Right renal cortex interstitium (tissue), 3 donors: ENCODE results near the gene MGAT5B. TPM values are rescaled to one million over a fixed set of nuclear protein-coding genes. Genes with fewer than 3 reads are reported as not detected.
A peak's percentile ranks its signal among the peaks of the same experiment; 100 is the strongest.

Source experiments
- DNase-seq, 3 donors: peaks; one replicate each; pipeline ENCODE4 v3.0.0-alpha.2; 2013; ENCODE audit warnings: low read depth in 3 of 3, low spot score in 2 of 3
- polyA plus RNA-seq, 3 donors: library from polyadenylated mRNA; unstranded; fragments of 120-200 nt; gene quantifications; one replicate each; pipeline ENCODE4 v1.2.1, GENCODE V29; 2013; ENCODE audit not compliant: insufficient read length in 3 of 3

MGAT5B gene
- polyA plus RNA-seq, 3 donors, result 1.1 to 1.3 (median 1.1) TPM

DNA sequence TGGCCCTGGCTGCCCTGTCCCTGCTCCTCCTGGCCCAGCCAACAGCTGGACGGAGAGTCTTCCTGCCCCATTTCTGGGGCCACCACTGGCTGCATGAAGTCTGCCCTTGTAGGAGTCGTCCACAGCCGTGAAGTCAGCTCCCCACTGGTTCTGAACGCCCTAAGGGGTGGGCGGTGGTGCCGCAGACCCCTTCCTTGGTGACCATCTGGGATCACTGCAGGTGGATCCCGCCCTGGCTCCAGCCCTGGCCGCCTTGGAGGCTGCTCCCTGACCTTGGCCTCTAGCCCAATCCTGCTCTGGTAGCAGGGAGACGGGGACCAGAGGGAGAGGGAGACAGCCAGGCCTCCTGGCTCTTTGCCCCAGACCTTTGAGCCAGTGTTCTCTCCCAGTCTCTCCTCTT is 35.4 kb downstream of the MGAT5B start:
- no peak for DNase-seq

DNA sequence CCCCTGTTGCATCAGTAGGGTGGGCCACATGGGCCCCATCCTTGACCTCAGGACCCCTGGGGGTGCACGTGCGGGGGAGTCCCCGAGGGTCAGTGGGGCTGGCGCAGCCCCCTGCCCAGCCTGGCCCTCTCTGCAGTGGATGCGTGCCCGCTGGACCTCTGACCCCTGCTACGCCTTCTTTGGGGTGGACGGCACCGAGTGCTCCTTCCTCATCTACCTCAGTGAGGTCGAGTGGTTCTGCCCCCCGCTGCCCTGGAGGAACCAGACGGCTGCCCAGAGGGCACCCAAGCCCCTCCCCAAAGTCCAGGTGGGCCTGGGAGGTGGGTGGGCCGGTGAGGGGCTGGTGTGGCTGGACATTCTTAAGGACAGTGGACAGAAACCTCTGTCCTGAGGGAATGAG is 35.9 kb downstream of the MGAT5B start:
- DNase-seq, result no peak

DNA sequence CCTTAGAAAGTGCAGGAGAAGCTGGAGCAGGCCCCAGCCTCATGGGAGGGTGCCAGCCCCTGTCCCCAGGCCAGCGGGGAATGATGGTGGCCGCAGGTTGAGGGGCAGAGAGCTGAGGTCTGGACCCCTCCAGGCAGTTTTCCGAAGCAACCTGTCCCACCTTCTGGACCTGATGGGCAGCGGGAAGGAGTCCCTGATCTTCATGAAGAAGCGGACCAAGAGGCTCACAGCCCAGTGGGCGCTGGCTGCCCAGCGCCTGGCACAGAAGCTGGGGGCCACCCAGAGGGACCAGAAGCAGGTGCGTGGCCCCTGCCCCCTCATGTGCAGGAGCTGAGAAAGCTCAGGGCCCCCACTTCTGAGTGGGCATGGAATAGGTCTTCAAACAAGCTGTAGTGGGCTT is 36.8 kb downstream of the MGAT5B start:
- DNase-seq, result no peak

DNA sequence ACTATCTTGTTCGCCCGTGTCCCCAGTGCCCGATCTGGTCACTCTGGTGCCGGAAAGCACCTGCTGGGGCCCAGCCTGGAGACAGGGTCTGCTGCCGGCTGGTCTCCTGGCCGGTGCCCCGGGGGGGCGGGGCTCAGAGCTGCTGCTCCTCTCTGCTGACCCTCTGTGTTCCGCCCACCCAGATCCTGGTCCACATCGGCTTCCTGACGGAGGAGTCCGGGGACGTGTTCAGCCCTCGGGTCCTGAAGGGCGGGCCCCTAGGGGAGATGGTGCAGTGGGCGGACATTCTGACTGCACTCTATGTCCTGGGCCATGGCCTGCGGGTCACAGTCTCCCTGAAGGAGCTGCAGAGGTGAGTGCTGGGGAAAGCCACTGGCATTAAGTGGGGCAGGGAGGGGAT is 37.6 kb downstream of the MGAT5B start:
- no peak for DNase-seq

DNA sequence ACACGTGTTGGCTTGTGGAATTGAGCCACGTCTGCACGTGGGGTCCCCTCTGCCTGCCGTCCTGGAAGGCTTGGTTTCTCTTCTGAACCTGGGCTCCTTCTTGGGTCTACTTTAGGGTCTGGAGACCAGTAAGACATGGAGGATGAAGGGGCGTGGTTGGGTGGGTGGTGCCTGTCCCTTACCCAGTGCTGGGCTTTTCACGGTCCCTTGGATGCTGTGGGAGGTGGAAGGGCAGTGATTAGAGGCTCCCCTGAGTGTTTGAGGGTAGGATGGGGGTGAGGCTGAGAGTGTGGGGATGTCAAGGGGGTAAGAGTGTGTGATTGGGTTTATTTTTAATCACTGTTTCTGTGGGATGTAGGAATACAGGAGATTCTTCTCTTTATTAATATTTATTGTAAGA is 38.3 kb downstream of the MGAT5B start:
- no peak for DNase-seq

GRCh38 chr17:76907352-76907751 is 39.1 kb downstream of the MGAT5B start:
- DNase-seq, result no peak

DNA sequence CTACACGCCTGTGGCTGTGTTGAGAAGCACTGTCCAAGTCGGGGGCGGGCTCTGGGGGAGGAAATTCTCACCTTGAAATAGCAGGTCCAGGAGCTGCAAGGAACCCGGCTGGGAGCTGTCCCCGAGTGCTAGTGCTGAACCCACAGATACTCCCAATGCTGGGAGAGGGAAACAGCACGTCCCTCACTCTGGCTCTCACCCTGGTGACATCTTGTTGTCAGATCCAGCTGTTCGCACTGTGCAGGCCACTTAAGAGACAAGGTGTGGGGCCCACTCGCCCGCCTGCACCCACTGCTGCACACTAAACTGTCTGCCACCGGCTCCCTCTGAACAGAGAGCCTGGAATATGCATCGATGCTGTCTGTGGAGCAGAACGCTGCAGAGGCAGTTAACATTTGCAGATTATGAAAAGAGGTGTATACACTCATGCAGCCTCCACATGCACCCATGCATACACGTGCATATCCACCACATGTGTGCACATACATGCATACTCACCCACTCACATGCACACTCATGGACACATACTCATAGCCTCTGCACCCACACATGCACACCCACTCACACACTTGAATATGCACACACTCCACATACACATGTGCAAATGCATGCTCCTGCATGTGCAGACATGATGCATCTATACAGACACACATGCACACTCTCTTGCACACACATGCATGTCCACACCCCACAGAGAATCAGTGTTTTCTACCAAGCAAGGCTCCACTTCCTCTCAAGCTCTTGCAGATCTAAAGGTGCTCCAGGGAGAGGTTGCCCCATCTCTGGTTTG is 42.0 kb downstream of the MGAT5B start:
- peak; percentile 63 to 80 (median 64) for DNase-seq

DNA sequence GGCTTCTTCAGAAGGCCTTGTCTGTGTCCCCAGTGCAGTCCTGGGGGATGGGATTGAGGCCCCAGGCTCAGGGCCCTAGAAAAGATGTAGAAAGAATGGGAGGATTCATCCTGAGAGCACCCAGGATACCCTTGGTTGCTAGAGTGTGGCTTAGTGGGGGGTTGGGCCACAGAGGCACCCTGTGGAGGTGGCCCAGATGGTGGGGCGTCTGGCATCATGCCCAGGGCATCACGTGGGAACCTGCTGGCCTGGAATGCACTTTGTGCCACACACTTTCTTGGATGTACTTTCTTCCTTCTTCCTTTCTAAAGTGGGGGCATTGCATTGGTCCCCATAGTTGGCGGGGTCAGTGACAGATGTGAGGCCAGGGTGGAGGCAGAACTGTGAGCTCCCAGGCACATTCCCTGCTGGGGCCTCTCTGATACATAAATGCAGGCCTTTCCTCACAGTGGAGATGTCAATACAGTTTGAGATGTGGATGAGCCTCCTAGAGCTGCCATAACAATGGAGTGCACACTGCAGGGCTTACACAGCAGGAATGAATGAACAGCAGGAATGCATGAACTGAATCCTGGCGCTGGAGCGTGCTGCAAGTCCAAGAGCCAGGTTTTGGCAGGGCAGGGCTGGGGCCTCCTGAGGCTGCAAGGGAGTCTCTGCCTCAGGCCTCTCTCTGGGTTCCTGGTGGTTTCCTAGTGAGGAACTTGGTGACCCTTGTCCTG is 43.3 kb downstream of the MGAT5B start:
- DNase-seq, result no peak

DNA sequence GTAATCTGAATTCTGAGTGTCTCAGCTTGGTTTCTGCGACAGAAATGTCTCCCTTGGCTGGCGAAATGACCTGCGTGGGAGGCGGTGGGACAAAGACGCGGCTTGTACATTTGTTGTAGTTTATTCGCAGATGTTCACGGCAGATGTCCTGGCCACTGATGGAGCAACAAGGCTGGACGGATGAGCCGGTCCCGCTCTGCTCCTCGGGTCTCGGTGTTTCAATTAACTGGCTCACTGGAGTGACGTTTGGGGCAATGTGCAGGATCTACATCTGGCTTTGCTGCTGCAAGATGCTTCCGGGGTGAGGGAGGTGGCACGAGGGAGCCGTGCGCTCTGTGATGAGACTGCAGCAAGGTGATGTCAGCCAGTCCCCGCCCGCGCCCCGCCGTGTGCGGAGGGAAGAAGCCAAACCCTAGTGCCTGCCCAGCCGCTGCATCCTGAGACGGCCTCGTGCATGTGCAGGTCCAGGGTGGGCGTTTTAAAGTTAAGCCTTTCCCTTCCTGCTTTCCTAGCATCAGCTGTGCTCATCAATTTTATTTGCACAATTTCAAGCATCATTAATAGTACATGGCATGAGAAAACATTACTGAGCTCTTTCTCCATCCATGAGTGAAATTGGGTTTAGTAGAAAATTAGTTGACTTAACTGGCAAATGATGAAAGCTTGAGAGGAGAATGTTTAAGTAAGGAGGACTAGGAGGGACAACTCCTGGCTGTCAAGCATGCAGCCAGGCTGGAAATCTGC is 44.4 kb downstream of the MGAT5B start:
- no peak for DNase-seq

DNA sequence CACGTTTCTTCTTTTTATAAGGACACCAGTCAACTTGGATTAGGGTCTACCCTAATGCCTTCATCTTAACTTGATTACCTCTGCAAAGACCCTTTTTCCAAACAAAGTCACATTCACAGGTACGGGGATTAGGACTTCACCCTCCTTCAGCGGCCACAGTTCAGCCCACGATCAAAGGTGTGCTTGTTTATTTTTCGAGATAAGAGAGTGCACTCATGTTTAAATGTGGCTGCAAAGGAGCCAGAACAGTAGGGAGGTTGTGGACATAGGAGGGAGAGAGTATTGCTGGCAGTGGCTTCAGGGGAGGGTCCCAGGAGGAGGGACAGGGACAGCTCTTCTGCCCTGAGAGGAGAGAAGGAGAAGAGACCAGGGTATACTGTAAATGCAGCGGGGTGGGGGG is 46.7 kb downstream of the MGAT5B start:
- DNase-seq, result no peak

GRCh38 chr17:76915840-76916510 is 47.8 kb downstream of the MGAT5B start:
- DNase-seq, result no peak

GRCh38 chr17:76917829-76918228 is 49.6 kb downstream of the MGAT5B start:
- no peak for DNase-seq

DNA sequence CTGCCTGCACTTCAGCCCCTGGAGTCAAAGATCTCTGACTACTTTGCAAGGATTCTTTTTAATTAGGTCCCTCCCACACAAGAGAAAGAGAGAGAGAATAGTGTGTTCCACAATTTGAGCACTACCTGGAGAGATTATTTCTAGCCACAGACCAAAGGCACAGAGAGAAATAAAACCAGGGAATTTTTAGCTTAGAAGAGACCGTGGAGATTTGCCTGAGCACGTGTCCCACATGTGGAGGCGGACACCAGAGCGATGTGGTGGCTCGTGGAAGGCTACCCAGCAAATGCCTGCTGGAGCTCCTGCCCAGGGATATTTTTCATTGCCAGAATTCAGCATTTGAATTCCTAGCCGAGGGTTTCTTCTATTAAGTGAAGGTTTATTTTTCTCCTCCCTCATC is 50.6 kb downstream of the MGAT5B start:
- DNase-seq, result no peak

DNA sequence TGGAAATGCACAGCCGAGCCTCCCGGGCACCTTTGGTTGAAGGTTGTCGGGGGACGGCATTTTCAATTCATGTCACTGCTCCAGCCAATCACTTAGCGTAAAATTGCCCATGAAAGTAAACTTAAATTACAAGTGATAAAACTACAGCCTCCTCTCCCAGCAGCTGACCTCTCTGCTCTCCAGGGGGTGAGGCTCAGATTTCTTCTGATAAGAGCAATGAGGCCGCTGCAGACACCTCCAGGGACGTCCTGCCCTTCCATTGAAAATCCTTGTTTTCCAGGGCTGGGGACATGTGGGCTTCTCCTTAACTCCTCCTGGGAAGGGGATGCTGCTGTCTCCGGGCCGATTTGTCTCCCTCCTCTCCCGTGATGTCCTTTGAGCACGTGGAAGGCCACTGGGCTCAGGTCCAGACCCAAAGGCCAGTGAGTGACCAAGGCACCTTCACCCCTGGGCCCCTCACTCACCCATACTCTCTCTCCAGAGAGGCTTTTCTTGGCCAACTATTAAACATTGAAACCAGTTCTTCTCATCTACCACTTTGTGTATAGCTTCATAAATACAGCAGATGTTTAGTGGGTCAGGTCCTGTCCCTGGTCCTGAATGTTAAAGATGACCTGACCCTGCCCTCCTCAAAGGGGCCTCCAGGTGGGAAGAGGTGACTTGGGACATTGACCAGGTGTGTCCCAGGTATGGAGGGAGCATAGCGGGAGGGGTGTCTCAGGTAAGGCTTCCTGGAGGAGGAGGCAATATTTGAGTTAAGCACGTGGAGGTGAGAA is 52.3 kb downstream of the MGAT5B start:
- DNase-seq, result no peak

GRCh38 chr17:76921340-76922036 is 53.3 kb downstream of the MGAT5B start:
- DNase-seq, result no peak

DNA sequence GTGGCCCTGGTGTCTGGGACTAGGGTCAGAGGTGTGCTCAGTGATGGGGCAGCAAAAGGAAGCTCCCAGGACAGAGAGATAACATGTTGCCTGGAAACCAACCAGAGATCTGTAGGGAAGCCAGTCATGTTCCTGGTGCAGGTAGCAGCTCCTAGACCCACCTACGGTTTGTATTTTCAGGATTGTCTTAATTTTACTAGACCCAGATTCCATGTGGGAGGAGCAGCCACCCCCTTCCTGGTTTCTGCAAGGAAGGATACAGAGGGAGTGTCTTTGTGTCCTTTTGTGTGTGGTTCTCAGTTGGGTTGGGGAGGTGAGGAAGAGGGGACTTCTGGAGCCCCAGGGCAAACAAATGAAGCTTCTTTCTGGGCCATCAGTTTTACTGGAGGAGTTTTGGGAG is 53.9 kb downstream of the MGAT5B start:
- no peak for DNase-seq

- no peak for DNase-seq
These were observed 54.8 kb downstream of the MGAT5B start for GRCh38 chr17:76922967-76923366.

DNA sequence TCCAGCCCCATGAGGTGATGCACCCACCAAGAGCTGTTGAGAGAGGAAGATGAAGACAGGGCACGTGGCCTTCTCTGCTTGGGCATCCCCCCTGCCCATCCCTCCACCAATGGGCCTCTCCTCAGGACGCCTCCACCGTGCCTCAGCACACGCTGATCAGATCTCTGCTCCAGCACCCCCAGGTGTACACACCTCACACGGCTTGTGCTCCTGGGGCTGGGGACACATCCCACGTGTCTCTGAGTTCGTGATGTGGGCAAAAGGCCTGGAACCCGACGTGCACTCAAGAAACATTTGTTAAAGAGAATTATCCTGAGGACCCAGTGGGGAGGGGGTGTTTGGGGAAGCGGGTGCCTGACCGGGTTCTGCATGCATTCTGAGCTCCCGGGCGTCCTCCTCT is 55.3 kb downstream of the MGAT5B start:
- DNase-seq, result no peak
